Muscle of back (tissue), 11 donors: ENCODE measurements around the gene MYF6. TPM values are rescaled to one million over a fixed set of nuclear protein-coding genes. Genes with fewer than 3 reads are reported as not detected.
A peak's percentile ranks its signal among the peaks of the same experiment; 100 is the strongest.

ENCODE experiments used
- DNase-seq, 3 donors: peaks; one replicate each; pipeline versions ENCODE4 v3.0.0 to v3.0.0-alpha.2; 2013
- polyA plus RNA-seq, 10 donors: library from polyadenylated mRNA; unstranded; fragments of 120-200 nt; gene quantifications; one replicate each; pipeline ENCODE4 v1.2.1, GENCODE V29; 2013; ENCODE audit not compliant: insufficient read length in 10 of 10

Gene MYF6
- polyA plus RNA-seq, 10 donors, result 49.2 to 105 (median 72.1) TPM

DNA sequence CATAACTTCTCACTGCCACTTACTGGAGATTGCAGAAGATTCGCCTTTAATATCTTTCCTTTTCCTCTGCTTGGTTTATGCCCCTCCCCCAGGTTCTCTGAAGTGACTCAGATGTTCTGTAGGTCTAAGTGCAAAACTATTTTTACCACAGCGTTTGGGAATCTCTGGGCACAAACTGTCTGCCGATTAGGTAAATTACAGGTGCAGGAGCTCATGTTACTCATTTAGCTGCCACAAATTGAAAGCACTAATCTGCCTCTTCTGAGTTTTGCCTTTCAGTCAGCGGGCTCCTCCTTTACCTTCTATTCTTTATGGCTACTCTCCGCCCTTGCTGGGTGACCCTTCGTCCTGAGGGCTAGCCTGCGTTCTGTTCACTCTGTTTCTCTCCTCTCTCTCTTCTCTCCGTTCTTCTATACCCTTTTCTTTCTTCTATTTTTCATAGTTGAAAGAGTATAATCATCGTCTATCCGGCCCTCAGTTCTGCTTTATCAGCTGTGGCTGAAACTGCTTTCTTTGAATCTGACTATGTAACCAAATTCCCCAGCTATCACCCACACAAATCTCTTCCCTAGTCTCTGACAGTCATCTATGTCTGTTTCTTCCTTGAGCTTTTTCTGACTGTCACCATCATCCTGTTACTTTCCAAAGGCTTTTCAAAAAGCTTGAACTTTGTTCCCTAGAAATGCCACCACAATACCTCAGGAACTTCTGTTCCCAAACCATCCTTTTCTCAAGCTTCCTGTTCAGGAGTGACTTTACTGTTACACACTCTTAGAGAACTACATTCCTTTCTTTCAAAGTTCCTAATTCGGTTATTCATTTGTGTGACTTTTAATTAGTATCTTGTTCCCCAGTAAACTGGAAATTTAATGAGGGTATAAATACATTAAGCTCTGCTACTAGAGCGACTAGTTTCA, 4.3 kb upstream of the MYF6 start:
- peak in 1 of 3 donors; percentile 73 for DNase-seq

DNA sequence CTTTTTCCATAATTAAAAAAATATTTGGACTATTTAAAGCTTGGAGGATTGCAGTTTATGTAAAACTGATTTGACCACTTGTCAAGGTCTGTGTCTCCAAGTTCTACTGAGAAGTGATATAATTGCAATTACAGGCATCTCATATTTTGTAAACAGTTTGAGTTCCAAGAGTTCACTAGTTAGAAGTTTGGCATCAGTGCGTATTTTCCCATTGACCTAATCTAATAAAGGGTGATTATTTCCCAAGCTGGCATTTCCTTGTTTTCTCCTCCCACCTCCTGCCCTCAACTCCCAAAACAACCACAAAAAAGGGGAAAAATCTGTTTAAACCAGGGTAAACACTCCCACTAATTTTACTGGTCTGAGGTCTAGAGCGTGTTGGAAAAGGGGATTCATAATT, 3.0 kb upstream of the MYF6 start:
- DNase-seq, result no peak

DNA sequence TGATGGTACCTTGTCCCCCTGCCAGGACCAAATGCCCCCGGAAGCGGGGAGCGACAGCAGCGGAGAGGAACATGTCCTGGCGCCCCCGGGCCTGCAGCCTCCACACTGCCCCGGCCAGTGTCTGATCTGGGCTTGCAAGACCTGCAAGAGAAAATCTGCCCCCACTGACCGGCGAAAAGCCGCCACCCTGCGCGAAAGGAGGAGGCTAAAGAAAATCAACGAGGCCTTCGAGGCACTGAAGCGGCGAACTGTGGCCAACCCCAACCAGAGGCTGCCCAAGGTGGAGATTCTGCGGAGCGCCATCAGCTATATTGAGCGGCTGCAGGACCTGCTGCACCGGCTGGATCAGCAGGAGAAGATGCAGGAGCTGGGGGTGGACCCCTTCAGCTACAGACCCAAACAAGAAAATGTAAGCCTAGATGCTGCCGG, 410 bp downstream of the MYF6 start:
- DNase-seq, result no peak

GRCh38 chr12:80708259-80708974, 983 bp downstream of the MYF6 start:
- DNase-seq, result peak in 1 of 3 donors; percentile 71

GRCh38 chr12:80708975-80709328, 1.5 kb downstream of the MYF6 start:
- DNase-seq, result no peak

DNA sequence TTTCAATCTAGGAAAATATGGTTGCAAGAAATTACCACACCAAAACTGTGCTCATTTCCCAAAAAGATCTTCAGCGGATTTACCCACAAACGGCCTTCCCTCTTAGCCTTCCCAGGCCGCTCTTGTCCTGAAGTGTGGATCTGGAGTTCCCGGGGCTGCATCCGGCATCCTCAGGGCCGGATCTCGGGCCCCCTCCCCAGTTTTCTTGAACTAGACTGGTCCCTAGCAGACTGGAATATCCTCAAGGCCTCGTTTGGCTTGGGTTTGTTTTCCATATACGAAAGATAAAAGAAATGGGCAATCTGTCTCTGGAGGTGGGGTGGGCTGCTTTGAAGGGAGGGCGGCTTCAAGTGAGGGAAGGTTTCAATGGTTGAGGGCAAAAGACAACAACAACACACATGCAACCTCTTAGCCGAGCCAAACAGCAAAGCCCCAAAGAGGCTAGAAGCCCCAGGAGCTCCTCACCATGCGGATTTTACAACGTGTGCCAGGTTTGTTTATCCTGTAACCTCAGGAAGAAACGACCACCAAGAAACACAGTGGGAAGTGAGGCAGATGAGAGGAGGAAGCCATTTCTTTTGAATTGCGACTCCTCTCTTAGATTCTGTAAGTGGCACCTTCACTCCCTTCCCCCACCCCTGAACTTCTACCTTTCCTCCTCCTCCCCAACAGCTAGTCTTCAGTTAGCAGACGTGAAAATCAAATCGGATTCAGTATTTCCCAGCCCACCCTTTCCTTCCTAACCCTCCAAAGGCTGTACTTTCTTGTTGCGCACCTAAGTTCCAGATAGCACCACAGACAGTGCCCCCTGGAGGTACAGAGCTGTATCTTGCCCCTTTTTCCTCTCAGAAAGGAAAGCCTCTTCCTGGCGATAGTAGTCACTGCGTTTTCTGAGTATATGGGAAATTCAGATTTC, 2.6 kb downstream of the MYF6 start:
- no peak for DNase-seq

- no peak for DNase-seq
Measured at GRCh38 chr12:80710727-80711449, 3.5 kb downstream of the MYF6 start.

GRCh38 chr12:80711866-80712265, 4.4 kb downstream of the MYF6 start:
- DNase-seq, result no peak

- DNase-seq, result no peak
Measured at GRCh38 chr12:80712866-80713265, 5.4 kb downstream of the MYF6 start.

GRCh38 chr12:80713419-80713818, 6.0 kb downstream of the MYF6 start:
- DNase-seq, result no peak

DNA sequence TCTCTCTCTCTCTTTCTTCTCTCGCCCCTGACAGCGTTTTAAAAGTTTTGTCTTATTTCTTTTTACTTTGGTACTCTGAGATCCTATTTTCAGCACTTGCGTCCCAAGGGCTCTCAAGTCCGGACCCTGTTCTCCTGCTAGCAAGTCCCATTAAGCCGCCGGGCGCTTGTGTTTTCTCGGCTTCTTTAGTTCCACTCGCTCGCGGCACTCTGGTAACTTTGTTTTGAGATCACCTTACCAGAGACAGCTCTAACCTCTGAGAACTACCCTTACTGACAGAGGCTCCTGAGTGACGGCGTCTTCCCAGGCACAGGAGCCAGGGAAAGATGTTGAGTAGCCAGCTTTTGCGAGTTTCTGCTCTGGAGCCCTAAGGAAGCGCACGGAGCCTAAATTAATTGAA, 6.6 kb downstream of the MYF6 start:
- peak in 1 of 3 donors; percentile 56 for DNase-seq

DNA sequence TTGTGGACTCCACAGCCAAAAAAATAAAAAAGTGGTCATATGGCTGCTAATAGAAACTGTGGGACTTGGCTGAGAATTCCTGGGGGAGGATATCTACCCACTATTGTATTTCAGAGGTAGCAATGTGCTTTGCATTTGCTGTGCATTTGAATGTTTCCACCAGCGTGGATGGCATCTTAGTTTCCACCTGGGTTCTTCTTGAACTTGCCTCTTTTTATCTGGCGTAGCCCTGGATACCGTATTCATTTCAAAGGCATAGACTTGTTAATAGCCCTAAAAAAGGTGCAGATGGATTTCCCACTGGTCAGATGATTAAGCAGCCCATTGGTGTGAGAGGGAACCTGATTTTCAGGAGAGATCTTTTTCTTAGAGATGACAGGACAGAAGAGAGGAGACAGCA, 7.4 kb downstream of the MYF6 start:
- DNase-seq, result no peak

DNA sequence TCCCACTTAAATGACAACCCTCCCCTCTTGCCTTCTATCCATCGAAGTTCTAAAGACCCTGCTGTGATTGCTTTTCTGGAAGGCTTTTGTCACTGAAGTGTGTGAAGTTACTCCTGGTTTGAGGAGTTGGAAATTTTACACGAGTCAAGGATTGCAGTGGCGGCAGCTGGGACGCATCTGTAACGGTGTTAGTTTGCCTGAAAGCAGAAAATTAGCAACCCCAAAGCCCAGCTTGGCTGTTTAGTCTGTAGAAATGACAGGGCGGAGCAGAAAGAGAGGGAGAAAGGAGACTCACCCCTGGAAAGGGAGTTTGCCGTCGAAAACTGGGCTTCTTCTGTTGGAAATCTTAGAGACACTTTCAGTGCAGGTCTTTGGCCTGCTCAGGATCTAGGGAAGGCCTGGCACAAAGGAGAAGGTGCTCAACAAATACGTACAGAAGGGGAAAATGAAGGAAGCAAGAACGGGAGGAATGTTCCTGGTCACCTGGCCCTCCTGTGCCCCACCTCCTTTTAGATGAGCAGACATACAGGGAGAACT, 8.3 kb downstream of the MYF6 start:
- no peak for DNase-seq

- peak in 1 of 3 donors; percentile 63 for DNase-seq
Measured at GRCh38 chr12:80716696-80717469, 9.4 kb downstream of the MYF6 start, which contains the start of gene MYF5. Gene MYF5 (plus strand): TSS chr12:80716912. CDS start chr12:80717064, 152 bp downstream.

DNA sequence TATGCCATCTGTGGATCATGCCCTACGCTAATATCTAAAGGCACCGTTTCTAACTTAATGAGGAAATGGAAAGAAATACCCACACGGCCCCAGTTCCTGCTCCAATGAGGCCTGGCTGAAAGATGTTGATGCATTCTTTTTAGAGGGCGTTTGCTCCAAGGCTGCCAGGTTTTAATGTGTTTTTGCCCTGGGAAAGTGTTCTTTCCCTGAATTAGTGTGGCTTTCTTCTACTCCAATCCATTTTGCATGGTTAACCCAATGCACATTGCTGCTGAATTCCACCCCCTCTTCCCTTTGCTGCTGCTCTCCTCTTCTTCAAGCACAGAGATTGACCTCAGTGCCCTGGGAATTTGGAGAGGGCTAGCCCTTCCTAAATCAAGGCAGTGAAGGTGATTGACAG, 10.4 kb downstream of the MYF6 start:
- DNase-seq, result no peak

DNA sequence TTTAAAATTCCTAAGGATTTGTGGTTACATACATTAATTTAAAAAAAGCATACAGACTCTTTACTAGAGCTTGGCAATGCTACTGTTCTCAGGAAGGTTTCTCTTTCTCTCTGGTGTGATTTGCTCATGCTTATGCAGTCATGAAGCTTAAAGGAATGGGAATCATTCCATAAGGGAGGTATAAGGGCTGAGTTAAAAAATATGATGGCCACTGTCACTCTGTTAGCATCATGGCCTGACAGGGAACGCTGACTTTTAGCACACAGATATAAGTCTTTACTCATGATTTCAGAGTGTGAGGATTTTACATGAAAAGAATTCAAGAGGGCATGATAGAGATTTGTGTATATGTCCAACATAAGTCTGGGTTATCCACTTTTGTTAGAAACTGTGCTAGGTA, 13.1 kb downstream of the MYF6 start:
- no peak for DNase-seq

GRCh38 chr12:80721326-80721725, 13.9 kb downstream of the MYF6 start:
- DNase-seq, result no peak

- DNase-seq, result peak; percentile 13 to 54 (median 33)
Measured at GRCh38 chr12:80745851-80746505, 38.5 kb downstream of the MYF6 start.

- no peak for DNase-seq
Measured at GRCh38 chr12:80747800-80748199, 40.4 kb downstream of the MYF6 start.
